Iris pigment epithelial cell (primary cell): ENCODE measurements around the gene FXN.
"Not testable (repeated sequence)": the region's sequence is repeated elsewhere in the genome, so short reads cannot be mapped to it uniquely, and the experiment has no call there.

ENCODE experiments used
- DNase-seq: peaks from one replicate; pipeline ENCODE4 v3.0.0-alpha.2; 2011; ENCODE audit warnings: low read depth

FXN gene

GRCh38 chr9:69027355-69028097 is 8.0 kb upstream of the FXN start:
- DNase-seq: peak; percentile 51

GRCh38 chr9:69028754-69029153 is 6.8 kb upstream of the FXN start:
- DNase-seq: no peak

GRCh38 chr9:69029535-69029934 is 6.0 kb upstream of the FXN start:
- no peak for DNase-seq

- DNase-seq: peak; percentile 63
These were observed 4.5 kb upstream of the FXN start for GRCh38 chr9:69030851-69031645.

DNA sequence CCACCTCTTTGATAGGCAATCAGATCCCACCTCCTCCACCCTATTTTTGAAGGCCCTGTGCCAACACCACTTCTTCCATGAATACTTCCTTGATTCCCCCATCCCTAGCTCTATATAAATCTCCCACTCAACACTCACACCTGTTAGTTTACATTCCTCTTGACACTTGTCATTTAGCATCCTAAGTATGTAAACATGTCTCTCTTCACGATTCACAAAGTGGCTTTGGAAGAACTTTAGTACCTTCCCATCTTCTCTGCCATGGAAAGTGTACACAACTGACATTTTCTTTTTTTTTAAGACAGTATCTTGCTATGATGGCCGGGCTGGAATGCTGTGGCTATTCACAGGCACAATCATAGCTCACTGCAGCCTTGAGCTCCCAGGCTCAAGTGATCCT is 1.5 kb upstream of the FXN start:
- DNase-seq: no peak

DNA sequence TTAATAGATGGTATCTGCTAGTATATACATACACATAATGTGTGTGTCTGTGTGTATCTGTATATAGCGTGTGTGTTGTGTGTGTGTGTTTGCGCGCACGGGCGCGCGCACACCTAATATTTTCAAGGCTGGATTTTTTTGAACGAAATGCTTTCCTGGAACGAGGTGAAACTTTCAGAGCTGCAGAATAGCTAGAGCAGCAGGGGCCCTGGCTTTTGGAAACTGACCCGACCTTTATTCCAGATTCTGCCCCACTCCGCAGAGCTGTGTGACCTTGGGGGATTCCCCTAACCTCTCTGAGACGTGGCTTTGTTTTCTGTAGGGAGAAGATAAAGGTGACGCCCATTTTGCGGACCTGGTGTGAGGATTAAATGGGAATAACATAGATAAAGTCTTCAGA is 757 bp downstream of the FXN start:
- DNase-seq: peak; percentile 34

DNA sequence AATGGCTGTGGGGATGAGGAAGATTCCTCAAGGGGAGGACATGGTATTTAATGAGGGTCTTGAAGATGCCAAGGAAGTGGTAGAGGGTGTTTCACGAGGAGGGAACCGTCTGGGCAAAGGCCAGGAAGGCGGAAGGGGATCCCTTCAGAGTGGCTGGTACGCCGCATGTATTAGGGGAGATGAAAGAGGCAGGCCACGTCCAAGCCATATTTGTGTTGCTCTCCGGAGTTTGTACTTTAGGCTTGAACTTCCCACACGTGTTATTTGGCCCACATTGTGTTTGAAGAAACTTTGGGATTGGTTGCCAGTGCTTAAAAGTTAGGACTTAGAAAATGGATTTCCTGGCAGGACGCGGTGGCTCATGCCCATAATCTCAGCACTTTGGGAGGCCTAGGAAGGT is 1.2 kb downstream of the FXN start:
- no peak for DNase-seq

GRCh38 chr9:69040646-69041045 is 5.1 kb downstream of the FXN start:
- no peak for DNase-seq

DNA sequence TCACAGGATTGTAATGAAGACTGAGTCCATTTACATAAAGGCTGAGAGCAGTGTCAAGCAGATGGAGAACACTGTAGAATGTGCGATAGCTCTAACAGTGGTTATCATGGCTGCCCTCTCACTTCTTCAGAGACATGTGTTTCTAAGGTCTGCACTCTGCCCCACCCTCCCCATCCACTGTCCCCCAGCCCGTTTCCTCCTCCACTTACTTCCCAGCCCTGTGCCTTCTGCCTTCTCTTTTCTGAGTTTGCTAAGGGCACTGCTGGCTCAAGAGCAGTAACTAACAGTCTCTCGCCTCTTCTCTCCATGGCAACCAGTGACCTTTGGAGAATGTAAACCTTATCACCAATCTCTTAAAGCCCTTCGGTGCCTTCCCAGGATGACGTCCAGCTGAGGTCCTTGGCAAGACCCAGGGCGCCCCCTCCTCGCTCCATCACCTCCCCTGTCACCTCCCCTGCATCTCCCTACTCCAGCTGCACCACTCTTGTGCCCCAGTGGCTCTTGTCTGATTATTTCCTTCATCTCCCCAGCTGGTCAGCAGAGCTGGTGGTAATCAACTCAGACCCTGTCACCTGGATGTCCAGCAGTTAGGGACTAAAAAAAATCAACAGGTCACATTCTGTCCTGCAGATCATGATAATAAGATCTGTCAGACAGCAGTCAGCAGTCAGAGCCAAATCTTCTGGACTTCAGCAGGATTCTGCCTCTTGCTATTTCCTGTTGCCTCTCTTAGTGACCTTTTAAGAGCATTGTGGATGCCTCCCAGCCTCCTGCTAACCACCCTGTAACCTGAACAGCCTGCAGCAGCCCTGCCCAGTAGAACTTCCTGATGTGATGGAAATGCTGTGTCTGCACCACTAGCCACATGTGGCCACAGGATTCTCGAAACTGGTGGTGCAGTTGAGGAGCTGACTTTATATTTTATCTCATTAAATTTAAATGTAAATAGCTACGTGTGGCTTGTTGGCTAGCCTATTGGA is 9.0 kb downstream of the FXN start:
- peak; percentile 90 for DNase-seq

- no peak for DNase-seq
These were observed 10.3 kb downstream of the FXN start for GRCh38 chr9:69045821-69046220.

DNA sequence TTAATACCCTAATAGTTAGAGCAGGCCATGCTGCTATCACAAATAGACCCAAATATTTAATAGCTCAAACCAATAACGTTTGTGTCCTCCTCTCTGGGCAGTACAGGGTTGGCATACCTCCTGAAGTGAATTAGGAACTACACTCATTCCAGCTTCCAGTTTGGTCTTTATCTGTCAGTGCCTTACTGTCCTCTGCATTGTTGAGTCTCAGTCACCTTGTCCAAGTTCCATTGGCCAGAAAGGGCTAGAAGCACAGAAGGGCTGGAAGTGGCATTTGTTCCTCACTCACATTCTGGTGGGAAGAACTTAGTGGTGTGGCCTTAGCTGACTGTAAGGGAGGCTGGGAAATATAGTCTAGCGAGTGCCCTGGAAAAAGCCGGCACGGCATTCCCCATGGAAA is 11.2 kb downstream of the FXN start:
- DNase-seq: no peak

GRCh38 chr9:69047371-69047770 is 11.8 kb downstream of the FXN start:
- DNase-seq: no peak

- no peak for DNase-seq
These were observed 13.5 kb downstream of the FXN start for GRCh38 chr9:69049094-69049493.

- not testable (repeated sequence) for DNase-seq
These were observed 15.4 kb downstream of the FXN start for GRCh38 chr9:69050936-69051335.

GRCh38 chr9:69054989-69055388 is 19.4 kb downstream of the FXN start:
- DNase-seq: no peak

GRCh38 chr9:69056191-69056815 is 20.8 kb downstream of the FXN start:
- DNase-seq: no peak

DNA sequence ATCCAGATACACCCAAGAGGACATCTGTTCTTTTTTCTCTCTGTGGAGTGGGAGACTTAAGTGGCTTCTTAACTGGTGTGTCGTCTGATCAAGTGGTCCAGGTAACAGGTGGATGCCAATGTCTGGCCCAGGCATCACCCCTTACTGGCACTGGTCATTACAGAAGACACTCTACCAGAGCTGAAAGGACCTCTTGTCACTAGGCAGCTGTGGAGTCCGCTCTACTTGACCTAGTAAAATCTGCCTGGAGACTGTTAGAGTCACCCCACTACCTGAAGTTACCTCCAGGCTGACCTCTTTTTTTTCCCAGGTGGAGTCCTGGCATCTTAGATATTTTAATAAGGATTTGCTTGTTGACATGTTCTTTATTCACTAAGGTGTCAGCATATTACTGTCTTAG is 22.5 kb downstream of the FXN start:
- DNase-seq: no peak

- no peak for DNase-seq
These were observed 25.2 kb downstream of the FXN start for GRCh38 chr9:69060766-69061165.

GRCh38 chr9:69062195-69062594 is 26.6 kb downstream of the FXN start:
- DNase-seq: no peak

- no peak for DNase-seq
These were observed 28.3 kb downstream of the FXN start for GRCh38 chr9:69063839-69064238.

DNA sequence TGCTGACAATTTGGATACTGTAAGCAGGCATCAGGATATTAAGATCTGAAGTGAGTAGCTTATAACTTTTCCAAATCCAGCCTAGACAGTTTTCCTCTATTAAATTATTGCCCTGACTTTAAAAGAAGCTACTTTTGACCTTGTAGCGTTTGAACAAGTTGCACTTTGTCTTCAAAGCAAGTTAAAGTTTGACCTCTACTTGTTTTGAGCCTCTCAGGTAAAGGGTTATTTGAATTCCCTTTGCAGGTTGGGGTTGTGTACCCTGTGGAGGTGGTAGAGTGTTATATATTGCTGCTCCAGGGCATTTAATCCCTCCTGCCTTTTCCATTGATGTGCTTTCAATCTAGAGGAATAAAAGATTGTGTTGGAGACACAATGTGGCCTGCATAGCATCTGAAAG is 30.1 kb downstream of the FXN start:
- DNase-seq: no peak

- no peak for DNase-seq
These were observed 31.4 kb downstream of the FXN start for GRCh38 chr9:69066955-69067354.
